ENCODE measurements around the gene SPARCL1. TPM values are rescaled to one million over a fixed set of nuclear protein-coding genes. Genes with fewer than 3 reads are reported as not detected.

Gene SPARCL1
- total RNA-seq, 4 donors from 2014 or later: 438 to 1,726 (median 559) TPM

GRCh38 chr4:87541956-87542709 lies 13.0 kb upstream of the SPARCL1 start:
- ATAC-seq (ENCODE audit: low FRiP score) (peak; percentile 20), DNase-seq (ENCODE audit: low spot score) (no peak)
- no peak for TF ChIP-seq CTCF (IDR thresholded peaks at IDR 0.05)

- TF ChIP-seq CTCF (IDR thresholded peaks at IDR 0.05): no peak
- ATAC-seq (ENCODE audit: low FRiP score) (no peak), DNase-seq (ENCODE audit: low spot score) (no peak)
Observed at GRCh38 chr4:87541521-87541920, 12.3 kb upstream of the SPARCL1 start.

- ATAC-seq (ENCODE audit: low FRiP score) (no peak), DNase-seq (ENCODE audit: low spot score) (no peak)
- no peak for TF ChIP-seq CTCF (IDR thresholded peaks at IDR 0.05)
Observed at GRCh38 chr4:87540146-87541058, 11.2 kb upstream of the SPARCL1 start.

GRCh38 chr4:87532907-87533306 lies 3.7 kb upstream of the SPARCL1 start:
- no peak for DNase-seq (ENCODE audit: low spot score)

GRCh38 chr4:87532109-87532508 lies 2.9 kb upstream of the SPARCL1 start:
- DNase-seq (ENCODE audit: low spot score): no peak
- TF ChIP-seq CTCF (IDR thresholded peaks at IDR 0.05): no peak
- ATAC-seq (ENCODE audit: low FRiP score): no peak

More at GRCh38 chr4:87532907-87533306, 3.7 kb upstream of the SPARCL1 start:
- no peak for TF ChIP-seq CTCF (IDR thresholded peaks at IDR 0.05)
- ATAC-seq (ENCODE audit: low FRiP score): no peak

GRCh38 chr4:87531621-87532020 lies 2.4 kb upstream of the SPARCL1 start:
- TF ChIP-seq CTCF (IDR thresholded peaks at IDR 0.05): no peak
- no peak for DNase-seq (ENCODE audit: low spot score)
- ATAC-seq (ENCODE audit: low FRiP score): no peak
